ENCODE measurements around the gene CXorf38. TPM values are rescaled to one million over a fixed set of nuclear protein-coding genes. Genes with fewer than 3 reads are reported as not detected.

CXorf38 gene, protein sequence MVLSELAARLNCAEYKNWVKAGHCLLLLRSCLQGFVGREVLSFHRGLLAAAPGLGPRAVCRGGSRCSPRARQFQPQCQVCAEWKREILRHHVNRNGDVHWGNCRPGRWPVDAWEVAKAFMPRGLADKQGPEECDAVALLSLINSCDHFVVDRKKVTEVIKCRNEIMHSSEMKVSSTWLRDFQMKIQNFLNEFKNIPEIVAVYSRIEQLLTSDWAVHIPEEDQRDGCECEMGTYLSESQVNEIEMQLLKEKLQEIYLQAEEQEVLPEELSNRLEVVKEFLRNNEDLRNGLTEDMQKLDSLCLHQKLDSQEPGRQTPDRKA
- 21.8 and 22.8 TPM in 2 replicates for total RNA-seq (2014; rRNA removed; shearing (Covaris generic); ENCODE audit: low replicate concordance)

DNA sequence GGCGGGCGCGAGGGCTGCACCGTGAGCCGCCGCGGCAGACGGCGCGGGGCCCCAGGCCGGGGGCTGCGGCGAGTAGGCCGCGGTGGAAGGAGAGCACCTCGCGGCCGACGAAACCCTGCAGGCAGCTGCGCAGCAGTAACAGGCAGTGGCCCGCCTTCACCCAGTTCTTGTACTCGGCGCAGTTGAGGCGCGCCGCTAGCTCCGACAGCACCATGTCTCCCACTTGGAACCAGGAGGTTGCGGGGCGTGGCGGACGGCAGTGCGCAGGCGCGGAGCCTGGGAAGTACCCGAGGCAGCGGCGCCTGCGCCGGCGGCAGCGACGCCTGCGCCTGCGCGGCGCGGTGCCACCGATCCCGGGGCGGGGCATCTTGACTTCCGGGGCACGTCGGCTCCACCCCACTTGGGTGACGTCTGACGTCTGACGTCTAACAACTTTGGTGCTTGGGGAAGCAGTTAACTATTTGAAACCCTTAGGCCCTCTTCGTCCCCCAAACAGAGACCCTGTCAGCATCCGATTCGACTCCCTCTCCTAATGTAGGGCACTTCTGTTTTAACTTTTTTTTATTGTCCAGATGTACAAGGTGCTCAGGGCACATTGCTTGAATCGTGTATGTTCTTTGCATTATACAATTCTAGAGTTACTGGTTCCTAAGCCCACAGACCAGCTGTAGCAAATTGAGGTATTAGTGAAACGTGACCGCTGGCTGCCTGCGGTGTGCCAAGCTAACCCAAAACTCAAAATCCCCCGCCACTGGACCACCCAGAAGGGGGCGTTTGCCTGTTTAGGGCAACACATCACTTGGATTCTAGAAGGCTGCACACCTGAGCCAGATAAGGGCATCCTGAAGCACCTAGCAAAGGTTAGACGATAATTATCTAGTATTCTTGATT lies at the start of gene CXorf38:
CXorf38 (minus strand) TSS at position 255 of the 891 bp plus-strand sequence; CDS start at position 214, 41 bp downstream.
- Histone ChIP-seq H3K9me3 (no peaks in the 10 kb centered on the region), H3K4me3 (peak within 1 kb of the TSS; percentile 69), H3K27me3 (no peaks in the 10 kb centered on the region), H3K36me3 (peaks cover 5% of the 10 kb centered on the region; the same call in 1 of the 2 replicates)
- peak; percentile 84 for DNase-seq

GRCh38 chrX:40694802-40695201 lies 47.4 kb upstream of the CXorf38 start:
- DNase-seq = no peak

GRCh38 chrX:40688929-40689328 lies 41.6 kb upstream of the CXorf38 start:
- Histone ChIP-seq H3K27me3 (no peaks in the 10 kb centered on the region), H3K4me3 (no peak overlapping the region), H3K9me3 (no peaks in the 10 kb centered on the region), H3K36me3 (peaks cover 12% of the 10 kb centered on the region)
- DNase-seq = no peak

More at GRCh38 chrX:40694802-40695201, 47.4 kb upstream of the CXorf38 start:
- Histone ChIP-seq H3K4me3 (no peak overlapping the region), H3K9me3 (no peaks in the 10 kb centered on the region), H3K27me3 (no peaks in the 10 kb centered on the region), H3K36me3 (peaks cover 15% of the 10 kb centered on the region)

DNA sequence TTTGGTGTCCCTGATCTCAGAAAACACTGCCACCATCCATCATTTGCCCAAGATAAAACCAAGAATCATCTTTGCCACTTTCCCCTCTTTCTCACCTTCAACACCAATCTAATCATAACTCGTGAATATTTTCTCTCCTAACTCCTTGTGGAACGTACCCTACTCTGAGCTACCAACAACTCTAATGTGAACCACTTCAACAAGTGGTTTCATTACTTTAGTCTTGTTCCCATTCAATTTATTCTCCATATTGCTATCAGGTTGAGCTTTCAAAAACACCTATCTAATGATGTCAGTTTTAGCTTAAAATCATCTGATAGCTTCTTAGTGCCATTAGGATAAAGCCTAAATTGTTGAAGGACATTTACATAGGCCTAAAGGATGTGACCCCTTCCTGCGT lies 39.8 kb upstream of the CXorf38 start:
- H3K9me3 ChIP-seq = no peaks in the 10 kb centered on the region
- H3K4me3 ChIP-seq = no peak overlapping the region
- no peaks in the 10 kb centered on the region for H3K27me3 ChIP-seq
- DNase-seq = no peak
- peaks cover 3% of the 10 kb centered on the region for H3K36me3 ChIP-seq

- H3K9me3 ChIP-seq = no peaks in the 10 kb centered on the region
- H3K4me3 ChIP-seq = no peak overlapping the region
- no peak for DNase-seq
- H3K36me3 ChIP-seq = peaks cover 6% of the 10 kb centered on the region; the same call in 1 of the 2 replicates
- no peaks in the 10 kb centered on the region for H3K27me3 ChIP-seq
These were observed 38.1 kb upstream of the CXorf38 start for GRCh38 chrX:40685362-40685918.

DNA sequence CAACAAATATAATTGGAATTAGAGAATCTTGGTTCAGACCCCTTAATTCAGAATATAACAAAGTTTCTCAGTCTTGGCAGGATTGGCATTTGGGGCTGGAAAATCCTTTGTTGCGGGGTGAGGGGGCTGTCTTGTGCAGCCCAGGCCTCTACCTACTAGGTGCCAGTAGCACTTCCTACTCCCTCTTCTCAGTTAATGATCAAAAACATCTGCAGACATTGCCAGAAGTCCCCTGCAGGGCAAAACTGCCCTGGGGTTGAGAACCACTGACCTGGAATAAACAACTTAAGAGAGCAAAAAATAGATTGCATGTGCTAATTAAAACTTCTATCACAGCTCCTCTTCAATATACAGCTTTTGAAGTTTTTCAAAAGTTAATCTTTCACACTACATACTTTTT lies 36.7 kb upstream of the CXorf38 start:
- no peaks in the 10 kb centered on the region for H3K9me3 ChIP-seq
- peaks cover 6% of the 10 kb centered on the region; the same call in 1 of the 2 replicates for H3K36me3 ChIP-seq
- no peak for DNase-seq
- H3K27me3 ChIP-seq = no peaks in the 10 kb centered on the region
- no peak overlapping the region for H3K4me3 ChIP-seq

- no peak for DNase-seq
- Histone ChIP-seq H3K36me3 (peaks cover 3% of the 10 kb centered on the region; the same call in 1 of the 2 replicates), H3K9me3 (no peaks in the 10 kb centered on the region)
These were observed 35.9 kb upstream of the CXorf38 start for GRCh38 chrX:40683245-40683644.

GRCh38 chrX:40671126-40671525 lies 23.8 kb upstream of the CXorf38 start:
- H3K36me3 ChIP-seq = peaks cover 10% of the 10 kb centered on the region
- DNase-seq = peak; percentile 13
- H3K4me3 ChIP-seq = no peak overlapping the region
- no peaks in the 10 kb centered on the region for H3K27me3 ChIP-seq
- no peaks in the 10 kb centered on the region for H3K9me3 ChIP-seq

More at GRCh38 chrX:40683245-40683644, 35.9 kb upstream of the CXorf38 start:
- no peaks in the 10 kb centered on the region for H3K27me3 ChIP-seq
- H3K4me3 ChIP-seq = no peak overlapping the region

DNA sequence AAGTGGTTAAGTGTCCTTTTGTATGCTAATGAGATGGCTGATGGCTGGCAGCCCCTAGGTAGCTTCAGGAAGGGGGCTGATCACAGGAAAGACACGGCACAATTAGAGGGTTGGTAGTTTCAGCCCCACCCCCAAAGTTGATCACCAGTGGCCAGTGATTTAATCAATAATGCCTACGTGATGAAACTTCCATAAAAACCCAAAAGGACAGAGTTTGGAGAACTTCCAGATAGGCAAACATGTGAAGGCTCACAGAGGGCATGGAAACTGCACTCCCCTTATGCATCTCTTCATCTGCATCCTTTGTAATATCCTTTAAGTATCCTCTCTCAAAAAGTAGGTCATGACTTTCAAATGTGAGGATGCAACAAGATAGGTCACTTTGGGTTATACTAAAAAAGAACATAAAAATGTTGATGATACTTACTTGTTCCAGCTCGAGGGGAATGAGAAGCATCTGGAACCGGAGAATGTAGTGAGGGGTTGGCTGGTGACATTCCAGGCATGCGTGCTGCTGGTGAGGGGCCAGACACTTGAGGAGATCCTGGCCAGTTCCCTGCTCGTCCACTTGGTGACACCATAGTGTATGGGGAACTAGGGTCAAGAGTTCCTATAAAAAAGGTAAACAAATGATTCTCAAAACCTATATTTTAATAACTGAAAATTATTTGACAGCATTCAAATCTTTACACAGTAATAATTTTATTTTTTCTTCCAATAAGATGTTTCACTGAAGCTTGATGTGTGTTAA lies 16.7 kb upstream of the CXorf38 start:
- H3K9me3 ChIP-seq = no peaks in the 10 kb centered on the region
- no peak for DNase-seq
- H3K27me3 ChIP-seq = no peaks in the 10 kb centered on the region
- H3K4me3 ChIP-seq = no peak overlapping the region
- 0 out of 2 replicates have a peak, but pooled peaks cover 3% of the 10 kb centered on the region for H3K36me3 ChIP-seq

DNA sequence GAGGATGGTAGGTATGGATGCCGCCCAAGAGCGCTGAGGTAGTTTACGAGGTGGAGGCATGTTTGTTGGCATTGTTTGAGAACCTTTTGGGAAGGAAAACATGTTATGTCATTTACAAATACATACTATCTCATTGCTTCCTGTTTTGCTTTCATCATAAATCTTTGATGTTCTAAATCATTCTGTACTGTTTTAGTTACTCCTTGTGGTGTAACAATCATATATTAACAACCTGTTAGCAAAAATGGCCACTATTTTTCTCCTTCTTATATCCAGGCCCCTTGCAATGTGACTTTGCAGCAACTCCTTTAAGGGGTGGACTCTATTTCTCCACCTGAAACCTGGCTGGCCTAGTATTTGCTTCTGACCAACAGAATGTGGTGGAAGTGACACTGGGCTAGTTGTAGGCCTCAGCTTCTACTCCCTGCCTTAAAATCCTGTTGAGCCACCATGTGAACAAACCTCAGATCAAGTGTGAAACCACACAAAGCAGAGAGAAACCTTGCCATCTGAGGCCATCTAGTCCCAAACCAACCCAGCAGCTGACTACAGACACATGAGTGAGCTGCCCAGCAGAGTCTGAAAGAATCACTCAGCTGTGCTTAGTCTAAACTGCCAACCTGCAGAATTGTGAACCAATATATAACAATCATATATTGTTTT lies 15.8 kb upstream of the CXorf38 start:
- H3K27me3 ChIP-seq = no peaks in the 10 kb centered on the region
- H3K9me3 ChIP-seq = no peaks in the 10 kb centered on the region
- H3K4me3 ChIP-seq = no peak overlapping the region
- DNase-seq = no peak
- H3K36me3 ChIP-seq = 0 out of 2 replicates have a peak, but pooled peaks cover 3% of the 10 kb centered on the region

- Histone ChIP-seq H3K4me3 (no peak overlapping the region), H3K9me3 (no peaks in the 10 kb centered on the region), H3K27me3 (no peaks in the 10 kb centered on the region), H3K36me3 (0 out of 2 replicates have a peak, but pooled peaks cover 3% of the 10 kb centered on the region)
- no peak for DNase-seq
These were observed 14.1 kb upstream of the CXorf38 start for GRCh38 chrX:40661489-40661888.

DNA sequence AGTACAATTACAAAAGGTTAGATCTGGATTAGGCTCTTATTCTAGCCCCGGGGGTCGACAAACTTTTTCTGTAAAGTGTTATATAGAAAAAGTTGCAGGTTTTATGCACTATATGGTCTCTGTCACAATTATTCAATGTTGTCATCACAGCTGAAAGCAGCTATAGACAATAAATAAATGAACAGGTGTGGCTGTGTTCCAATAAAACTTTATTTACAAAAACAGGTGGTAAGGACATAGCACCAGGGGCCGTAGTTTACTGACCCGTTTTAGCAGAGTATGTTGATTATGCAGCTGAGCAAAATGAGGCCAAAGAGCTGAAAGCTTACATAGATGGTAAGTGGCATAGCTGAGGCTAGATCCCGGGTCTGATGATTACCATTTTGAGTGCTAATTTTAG lies 13.0 kb upstream of the CXorf38 start:
- H3K36me3 ChIP-seq = 0 out of 2 replicates have a peak, but pooled peaks cover 3% of the 10 kb centered on the region
- H3K4me3 ChIP-seq = no peak overlapping the region
- no peaks in the 10 kb centered on the region for H3K9me3 ChIP-seq
- H3K27me3 ChIP-seq = no peaks in the 10 kb centered on the region
- DNase-seq = no peak

DNA sequence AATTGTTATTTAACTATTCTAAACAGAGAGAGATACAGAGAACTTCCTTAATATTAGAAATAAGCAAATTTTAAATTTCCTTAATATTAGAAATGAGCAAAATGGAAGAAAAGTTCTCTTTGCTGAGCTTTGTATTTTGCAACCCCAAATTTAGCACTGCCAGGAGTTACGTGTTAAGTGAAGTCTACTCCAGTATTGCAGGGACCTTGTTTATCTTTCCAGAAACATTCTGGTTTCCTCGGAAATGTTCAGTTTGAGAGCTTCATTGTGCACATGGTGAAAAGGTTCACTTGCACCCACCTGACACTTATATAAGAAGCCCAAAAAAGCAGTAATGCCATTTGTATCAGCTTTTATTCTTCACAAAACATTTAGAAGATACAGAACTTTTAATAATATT lies 6.2 kb upstream of the CXorf38 start:
- H3K9me3 ChIP-seq = no peaks in the 10 kb centered on the region
- H3K27me3 ChIP-seq = no peaks in the 10 kb centered on the region
- no peak overlapping the region for H3K4me3 ChIP-seq
- H3K36me3 ChIP-seq = no peaks in the 10 kb centered on the region; the same call in 1 of the 2 replicates
- no peak for DNase-seq

DNA sequence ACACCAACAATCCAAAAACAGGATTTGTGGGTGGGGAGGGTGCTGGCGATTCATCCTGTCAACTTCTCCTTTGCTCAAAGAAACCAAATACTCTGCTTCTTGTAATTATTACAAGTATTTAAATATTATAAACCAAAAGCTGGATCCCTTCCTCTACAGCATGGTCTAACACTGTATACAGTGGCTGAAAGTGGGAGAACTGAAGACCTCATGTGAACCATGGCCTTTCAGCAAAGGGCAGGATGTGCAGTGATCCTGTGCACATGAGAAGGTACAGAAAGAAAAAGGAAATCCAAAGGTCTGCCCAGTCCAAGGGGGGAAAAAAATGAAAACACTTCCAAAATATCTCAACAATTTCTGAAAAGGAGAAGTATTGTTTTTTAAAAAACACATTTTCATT lies 5.3 kb upstream of the CXorf38 start:
- Histone ChIP-seq H3K27me3 (no peaks in the 10 kb centered on the region), H3K9me3 (no peaks in the 10 kb centered on the region), H3K4me3 (no peak overlapping the region), H3K36me3 (no peaks in the 10 kb centered on the region; the same call in 1 of the 2 replicates)
- no peak for DNase-seq

GRCh38 chrX:40651620-40652223 lies 4.4 kb upstream of the CXorf38 start:
- Histone ChIP-seq H3K27me3 (no peaks in the 10 kb centered on the region), H3K4me3 (no peak overlapping the region), H3K9me3 (no peaks in the 10 kb centered on the region), H3K36me3 (no peaks in the 10 kb centered on the region; the same call in 1 of the 2 replicates)
- DNase-seq = no peak
